Left cardiac atrium (tissue), 4 donors: ENCODE results near the gene ZNF407. TPM values are rescaled to one million over a fixed set of nuclear protein-coding genes. Genes with fewer than 3 reads are reported as not detected.

Experiments
- ATAC-seq, 2 donors: fragments of 200-7000 bp; cut with Tn5 transposase; one replicate each; pipeline ENCODE4 v1.9.1; 2020; ENCODE audit warnings: mild to moderate bottlenecking in 2 of 2, moderate library complexity in 2 of 2
- DNase-seq: peaks from one replicate; pipeline ENCODE4 v3.0.0-alpha.2; 2020
- intact Hi-C, 2 donors: fragments of 100-400 bp; cut with DNase I; formaldehyde crosslinking; loops; one replicate each; pipeline versions ENCODE4 v1.14.1 to v1.15.1; 2022 to 2023
- total RNA-seq, 2 donors: library from RNA; stranded (reverse); fragmentation: NEBNext Ultra II Directional; extraction: Animal tissue kit (Norgen Biotek cat#: 25700); gene quantifications; one replicate each; pipeline ENCODE4 v1.2.1, GENCODE V29; 2021
- donor health status: DM: no; HTN: yes; CAD: no.
- donor health status: DM: no; HTN: yes; CAD: no; lungs with severe emphysema.
- donor health status: DM: yes; HTN: yes; CAD: no.
- donor health status: Dilated cardiomyopathy.

The ZNF407 gene
- total RNA-seq, 2 donors from 2014 or later, result 10.1 to 10.6 TPM

- intact Hi-C loops, result no loop called here
- DNase-seq, result no peak
- no peak for ATAC-seq
These were observed 20.7 kb upstream of the ZNF407 start for GRCh38 chr18:74577019-74577418.

- DNase-seq (no peak), ATAC-seq (peak; percentile 62 to 70)
- intact Hi-C loops, result no loop called here
These were observed 18.1 kb upstream of the ZNF407 start for GRCh38 chr18:74579496-74580065.

GRCh38 chr18:74582642-74583041 lies 15.0 kb upstream of the ZNF407 start:
- DNase-seq (no peak), ATAC-seq (no peak)
- intact Hi-C loops, result no loop called here

- no peak for ATAC-seq
- DNase-seq, result no peak
- intact Hi-C loops, result no loop called here
These were observed 10.2 kb upstream of the ZNF407 start for GRCh38 chr18:74587441-74587840.

- DNase-seq (no peak), ATAC-seq (peak; percentile 23 to 63)
- intact Hi-C loops, result no loop called here
These were observed 8.6 kb upstream of the ZNF407 start for GRCh38 chr18:74589021-74589420.

GRCh38 chr18:74589811-74590210 lies 7.9 kb upstream of the ZNF407 start:
- DNase-seq (no peak), ATAC-seq (peak in 1 of 2 donors; percentile 39)
- intact Hi-C loops, result no loop called here

- no peak for DNase-seq
- no peak for ATAC-seq
- intact Hi-C loops, result no loop called here
These were observed 7.0 kb upstream of the ZNF407 start for GRCh38 chr18:74590671-74591070.

GRCh38 chr18:74595431-74595830 lies 2.2 kb upstream of the ZNF407 start:
- intact Hi-C loops, result no loop called here
- no peak for DNase-seq
- ATAC-seq, result no peak

- DNase-seq, result peak; percentile 79
These were observed 522 bp upstream of the ZNF407 start for GRCh38 chr18:74597034-74597661.

GRCh38 chr18:74598350-74599001 lies 806 bp downstream of the ZNF407 start:
- peak; percentile 69 for DNase-seq
- peak; percentile 51 to 55 for ATAC-seq
- intact Hi-C loops, result no loop called here

More at GRCh38 chr18:74597034-74597661, 522 bp upstream of the ZNF407 start:
- ATAC-seq, result peak; percentile 64 to 77
- intact Hi-C loops, result no loop called here

GRCh38 chr18:74604361-74604760 lies 6.7 kb downstream of the ZNF407 start:
- intact Hi-C loops, result no loop called here
- DNase-seq, result no peak
- ATAC-seq, result no peak

- ATAC-seq (peak; percentile 47 to 79), DNase-seq (no peak)
- intact Hi-C loops, result no loop called here
These were observed 7.1 kb downstream of the ZNF407 start for GRCh38 chr18:74604774-74605173.

GRCh38 chr18:74608681-74609080 lies 11.0 kb downstream of the ZNF407 start:
- DNase-seq (no peak), ATAC-seq (no peak)
- intact Hi-C loops, result no loop called here

- DNase-seq, result no peak
- intact Hi-C loops, result no loop called here
- no peak for ATAC-seq
These were observed 11.9 kb downstream of the ZNF407 start for GRCh38 chr18:74609535-74609934.

- intact Hi-C loops, result no loop called here
- DNase-seq, result no peak
These were observed 12.5 kb downstream of the ZNF407 start for GRCh38 chr18:74610051-74610615.

GRCh38 chr18:74610860-74611259 lies 13.2 kb downstream of the ZNF407 start:
- DNase-seq, result no peak
- intact Hi-C loops, result no loop called here
- no peak for ATAC-seq

More at GRCh38 chr18:74610051-74610615, 12.5 kb downstream of the ZNF407 start:
- no peak for ATAC-seq

- ATAC-seq (no peak), DNase-seq (no peak)
- intact Hi-C loops, result no loop called here
These were observed 14.1 kb downstream of the ZNF407 start for GRCh38 chr18:74611765-74612164.

GRCh38 chr18:74613381-74613780 lies 15.7 kb downstream of the ZNF407 start:
- ATAC-seq (no peak), DNase-seq (no peak)
- intact Hi-C loops, result no loop called here

- DNase-seq (no peak), ATAC-seq (no peak)
- intact Hi-C loops, result no loop called here
These were observed 18.8 kb downstream of the ZNF407 start for GRCh38 chr18:74616494-74616893.

GRCh38 chr18:74617486-74617885 lies 19.8 kb downstream of the ZNF407 start:
- intact Hi-C loops, result no loop called here
- no peak for ATAC-seq
- no peak for DNase-seq
